NK-92 treated with Interleukin-12 subunit alpha and Interleukin-12 subunit beta, amount 100 ng/mL, for 24 hours (cell line): ENCODE data around the gene GAB1.

ENCODE experiments used
- DNase-seq: peaks from one replicate; lab custom pipeline; 2025; lab: John Stamatoyannopoulos, UW

Gene GAB1

GRCh38 chr4:143358923-143359643 lies 22.4 kb downstream of the GAB1 start:
- DNase-seq, result no peak

GRCh38 chr4:143359644-143360193 lies 23.0 kb downstream of the GAB1 start:
- no peak for DNase-seq

GRCh38 chr4:143360838-143361625 lies 24.4 kb downstream of the GAB1 start:
- no peak for DNase-seq

GRCh38 chr4:143362349-143363046 lies 25.8 kb downstream of the GAB1 start:
- no peak for DNase-seq

- DNase-seq, result no peak
Observed at GRCh38 chr4:143363332-143363731, 26.7 kb downstream of the GAB1 start.

- DNase-seq, result no peak
Observed at GRCh38 chr4:143364063-143364462, 27.4 kb downstream of the GAB1 start.

GRCh38 chr4:143367863-143368262 lies 31.2 kb downstream of the GAB1 start:
- no peak for DNase-seq

GRCh38 chr4:143369552-143369951 lies 32.9 kb downstream of the GAB1 start:
- no peak for DNase-seq

- DNase-seq, result no peak
Observed at GRCh38 chr4:143372093-143372915, 35.6 kb downstream of the GAB1 start.

GRCh38 chr4:143374255-143374654 lies 37.6 kb downstream of the GAB1 start:
- DNase-seq, result no peak

GRCh38 chr4:143374771-143375170 lies 38.1 kb downstream of the GAB1 start:
- DNase-seq, result no peak

GRCh38 chr4:143375326-143376073 lies 38.8 kb downstream of the GAB1 start:
- DNase-seq, result no peak

- no peak for DNase-seq
Observed at GRCh38 chr4:143377611-143378099, 41.0 kb downstream of the GAB1 start.

- no peak for DNase-seq
Observed at GRCh38 chr4:143380629-143381028, 44.0 kb downstream of the GAB1 start.

GRCh38 chr4:143381189-143382118 lies 44.8 kb downstream of the GAB1 start:
- DNase-seq, result no peak

- no peak for DNase-seq
Observed at GRCh38 chr4:143382596-143382995, 45.9 kb downstream of the GAB1 start.

- no peak for DNase-seq
Observed at GRCh38 chr4:143383005-143383574, 46.4 kb downstream of the GAB1 start.

- no peak for DNase-seq
Observed at GRCh38 chr4:143384381-143384994, 47.8 kb downstream of the GAB1 start.

- no peak for DNase-seq
Observed at GRCh38 chr4:143386812-143387211, 50.1 kb downstream of the GAB1 start.
